Measurements from ENCODE around the gene DLGAP4. TPM values are rescaled to one million over a fixed set of nuclear protein-coding genes. Genes with fewer than 3 reads are reported as not detected.

Gene DLGAP4
- polyA plus RNA-seq, 2 of the 4 experiments (the other 2 are of a cell fraction): 11.9 to 36.7 TPM

- no peak overlapping the region for H3K4me3 ChIP-seq
- ChIA-PET POLR2A (no interaction called here), CTCF (interaction anchor here (0.6 to 1.6 kb wide), 4 partner anchors 9 to 751 kb away, joined by 3 to 4 read pairs (median 4); no protein-coding TSS in a partner anchor)
- H3K4me2 ChIP-seq: no peak overlapping the region
- WGBS (ENCODE audit: missing lambda C conversion rate): 89% methylated on average over 14 of the region's 14 CpGs
- FAIRE-seq (no peak), ATAC-seq (no peak), DNase-seq (ENCODE audit: low read depth in 1 of 2, low spot score in 1 of 2) (no peak)
- H3K27ac ChIP-seq: no peak overlapping the region
- H3K9me3 ChIP-seq: no peaks in the 10 kb centered on the region
- H3K4me1 ChIP-seq: peaks cover 5% of the 10 kb centered on the region; the same call in 1 of the 3 replicates
- no peak for TF ChIP-seq BHLHE40 (IDR thresholded peaks at IDR 0.05; ENCODE audit: low read depth, low read length)
- no peak for TF ChIP-seq FOSB (CRISPR knock-in tag; IDR thresholded peaks at IDR 0.05)
- TF ChIP-seq CHD2 (IDR thresholded peaks at IDR 0.05; ENCODE audit: low read length, partially characterized antibody): no peak
- no peak for TF ChIP-seq MAFK (IDR thresholded peaks at IDR 0.05; ENCODE audit: partially characterized antibody)
- TF ChIP-seq EHMT2 (IDR thresholded peaks at IDR 0.05; ENCODE audit: low read depth): no peak
These were observed 237.3 kb downstream of the DLGAP4 start for GRCh38 chr20:36543184-36544133.

- H3K4me3 ChIP-seq: no peak overlapping the region
- POLR2A ChIA-PET: no interaction called here
- H3K4me1 ChIP-seq: peaks cover 5% of the 10 kb centered on the region; the same call in 1 of the 3 replicates
- no peak overlapping the region for H3K4me2 ChIP-seq
- FAIRE-seq (no peak), ATAC-seq (no peak), DNase-seq (ENCODE audit: low read depth in 1 of 2, low spot score in 1 of 2) (no peak)
- TF ChIP-seq MAFK (IDR thresholded peaks at IDR 0.05; ENCODE audit: partially characterized antibody) (peak; percentile 18), EP300 (IDR thresholded peaks at IDR 0.05) (no peak)
- H3K27ac ChIP-seq: no peak overlapping the region
- CTCF ChIA-PET: interaction anchor here (0.7 to 1.6 kb wide), 5 partner anchors 8 to 357 kb away, joined by 3 to 4 read pairs (median 3); no protein-coding TSS in a partner anchor
- no peaks in the 10 kb centered on the region for H3K9me3 ChIP-seq
- WGBS (ENCODE audit: missing lambda C conversion rate): 75% methylated on average over 11 of the region's 15 CpGs
These were observed 238.2 kb downstream of the DLGAP4 start for GRCh38 chr20:36544134-36545018.

GRCh38 chr20:36546111-36546736 lies 240.1 kb downstream of the DLGAP4 start:
- ChIA-PET POLR2A (no interaction called here), CTCF (interaction anchor here (1.2 kb wide), 2 partner anchors 15 to 208 kb away, joined by 3 to 4 read pairs; no protein-coding TSS in a partner anchor)
- H3K9me3 ChIP-seq: no peaks in the 10 kb centered on the region
- no peak overlapping the region for H3K4me3 ChIP-seq
- H3K4me1 ChIP-seq: peaks cover 4% of the 10 kb centered on the region; the same call in 1 of the 3 replicates
- H3K27ac ChIP-seq: no peak overlapping the region
- TF ChIP-seq HDAC2 (IDR thresholded peaks at IDR 0.05) (no peak), KDM1A (IDR thresholded peaks at IDR 0.05; ENCODE audit: low read depth) (no peak), EP300 (IDR thresholded peaks at IDR 0.05) (no peak), CTCF (IDR thresholded peaks at IDR 0.05) (no peak), FOSB (CRISPR knock-in tag; IDR thresholded peaks at IDR 0.05) (no peak), ESRRA (IDR thresholded peaks at IDR 0.05; ENCODE audit: borderline replicate concordance, low read length) (no peak), ATOH8 (CRISPR knock-in tag; IDR thresholded peaks at IDR 0.05; ENCODE audit: low read depth) (no peak), CHD4 (IDR thresholded peaks at IDR 0.05; ENCODE audit: borderline replicate concordance) (no peak), SREBF2 (IDR thresholded peaks at IDR 0.05) (no peak), ZFP36 (IDR thresholded peaks at IDR 0.05; ENCODE audit: borderline replicate concordance, partially characterized antibody) (no peak), HEYL (CRISPR knock-in tag; IDR thresholded peaks at IDR 0.05) (no peak), EHF (CRISPR knock-in tag; IDR thresholded peaks at IDR 0.05) (no peak), PBX3 (IDR thresholded peaks at IDR 0.05) (no peak), ZNF302 (CRISPR knock-in tag; IDR thresholded peaks at IDR 0.05) (no peak)
- H3K4me2 ChIP-seq: no peak overlapping the region
- DNase-seq (ENCODE audit: low read depth in 1 of 2, low spot score in 1 of 2) (no peak), ATAC-seq (no peak), FAIRE-seq (no peak)
- WGBS (ENCODE audit: missing lambda C conversion rate): 82% methylated on average over 14 of the region's 14 CpGs
